Mammary epithelial cell (primary cell): ENCODE measurements around the gene DNAJC7.

Experiments
- CTCF ChIP-seq, 2 donors: IDR thresholded peaks in 1 of 2; conservative IDR thresholded peaks in 1 of 2; 2 replicates each; pipeline ENCODE4 v1.5.1; 2011 to 2012; ENCODE audit warnings: inconsistent platforms in 2 of 2, low read length in 2 of 2, mild to moderate bottlenecking in 2 of 2, control low read depth in 1 of 2, low read depth in 1 of 2; ENCODE audit not compliant: insufficient read depth in 1 of 2; ENCODE audit errors: extremely low read depth in 1 of 2
- EZH2 ChIP-seq: IDR thresholded peaks from 2 replicates; pipeline ENCODE4 v1.6.1; 2012; ENCODE audit warnings: low read length, inconsistent platforms, borderline replicate concordance

GRCh38 chr17:41944943-41945342 lies 72.3 kb downstream of the DNAJC7 start:
- no peak for TF ChIP-seq CTCF (conservative IDR thresholded peaks at IDR 0.05 in 1 of 2, IDR thresholded peaks at IDR 0.05 in 1 of 2; ENCODE audit: extremely low read depth in 1 of 2, insufficient read depth in 1 of 2, low read depth in 1 of 2, low read length in 2 of 2)
- no peak for TF ChIP-seq EZH2
